A549 (cell line): ENCODE measurements around the gene LMF2. TPM values are rescaled to one million over a fixed set of nuclear protein-coding genes. Genes with fewer than 3 reads are reported as not detected.

Source experiments
- REST ChIP-seq: fragments of 200-600 bp; sonication (generic); IDR thresholded peaks from 2 replicates; pipeline ENCODE4 v1.6.1; 2016; ENCODE audit warnings: antibody characterized with exemption, mild to moderate bottlenecking, moderate library complexity
- polyA plus RNA-seq, 4 experiments: library from polyadenylated mRNA; depleted of rRNA in 3 of 4; stranded (reverse); fragments of >200 nt; fragmentation: RNase III in 1 of 4; extraction: RNeasy Plus Mini Kit Qiagen cat#74134 plus additional on column Dnase treatment in 1 of 4; gene quantifications; 2 replicates in 3 of 4; 3 replicates in 1 of 4; pipeline ENCODE4 v1.2.3, GENCODE V29; 2011 to 2017

The LMF2 gene
- polyA plus RNA-seq, 2 of the 4 experiments (the other 2 are of a cell fraction) = 13.0 to 32.5 TPM

GRCh38 chr22:50454556-50455075, 52.9 kb downstream of the LMF2 start (continued):
- no peak for TF ChIP-seq REST

Other genes with a start within 250 kb of the LMF2 start
- gene MAPK12, start 246.0 kb downstream of the LMF2 start, polyA plus RNA-seq (2011; rRNA removed) = 12.5 and 13.5 TPM in 2 replicates
- gene MAPK12, start 246.0 kb downstream of the LMF2 start, polyA plus RNA-seq (2017; fragmentation: RNase III; extraction: RNeasy Plus Mini Kit Qiagen cat#74134 plus additional on column Dnase treatment) = 24.1 to 26.0 TPM (median 25.8 TPM) in 3 replicates
- gene MAPK11, start 237.3 kb downstream of the LMF2 start, polyA plus RNA-seq (2011; rRNA removed) = 1.6 and 3.0 TPM in 2 replicates
- 5.5 to 7.4 TPM (median 5.7 TPM) in 3 replicates for gene MAPK11, start 237.3 kb downstream of the LMF2 start, polyA plus RNA-seq (2017; fragmentation: RNase III; extraction: RNeasy Plus Mini Kit Qiagen cat#74134 plus additional on column Dnase treatment)
- 24.6 and 32.4 TPM in 2 replicates for gene PLXNB2, start 200.1 kb downstream of the LMF2 start, polyA plus RNA-seq (2011; rRNA removed)
- gene PLXNB2, start 200.1 kb downstream of the LMF2 start, polyA plus RNA-seq (2017; fragmentation: RNase III; extraction: RNeasy Plus Mini Kit Qiagen cat#74134 plus additional on column Dnase treatment) = 64.4 to 67.2 TPM (median 65.0 TPM) in 3 replicates
- gene DENND6B, start 180.7 kb downstream of the LMF2 start, polyA plus RNA-seq (2011; rRNA removed) = 1.6 and 1.7 TPM in 2 replicates
- 1.7 to 2.3 TPM (median 1.9 TPM) in 3 replicates for gene DENND6B, start 180.7 kb downstream of the LMF2 start, polyA plus RNA-seq (2017; fragmentation: RNase III; extraction: RNeasy Plus Mini Kit Qiagen cat#74134 plus additional on column Dnase treatment)
- gene PPP6R2, start 164.4 kb downstream of the LMF2 start, polyA plus RNA-seq (2011; rRNA removed) = 9.5 and 9.6 TPM in 2 replicates
- gene PPP6R2, start 164.4 kb downstream of the LMF2 start, polyA plus RNA-seq (2017; fragmentation: RNase III; extraction: RNeasy Plus Mini Kit Qiagen cat#74134 plus additional on column Dnase treatment) = 13.2 to 15.1 TPM (median 14.7 TPM) in 3 replicates
- 9.6 and 12.7 TPM in 2 replicates for gene SBF1, start 32.7 kb downstream of the LMF2 start, polyA plus RNA-seq (2011; rRNA removed)
- 19.5 to 23.0 TPM (median 20.9 TPM) in 3 replicates for gene SBF1, start 32.7 kb downstream of the LMF2 start, polyA plus RNA-seq (2017; fragmentation: RNase III; extraction: RNeasy Plus Mini Kit Qiagen cat#74134 plus additional on column Dnase treatment)
- 0.99 and 1.1 TPM in 2 replicates for gene ADM2, start 26.2 kb downstream of the LMF2 start, polyA plus RNA-seq (2011; rRNA removed)
- 0.46 to 0.62 TPM (median 0.50 TPM) in 3 replicates for gene ADM2, start 26.2 kb downstream of the LMF2 start, polyA plus RNA-seq (2017; fragmentation: RNase III; extraction: RNeasy Plus Mini Kit Qiagen cat#74134 plus additional on column Dnase treatment)
- gene MIOX, start 20.8 kb downstream of the LMF2 start, polyA plus RNA-seq (2011; rRNA removed) = 0.08 and 0.20 TPM in 2 replicates
- not detected in 3 replicates for gene MIOX, start 20.8 kb downstream of the LMF2 start, polyA plus RNA-seq (2017; fragmentation: RNase III; extraction: RNeasy Plus Mini Kit Qiagen cat#74134 plus additional on column Dnase treatment)
- gene NCAPH2, start 522 bp upstream of the LMF2 start, polyA plus RNA-seq (2011; rRNA removed) = 13.9 and 14.3 TPM in 2 replicates
- gene NCAPH2, start 522 bp upstream of the LMF2 start, polyA plus RNA-seq (2017; fragmentation: RNase III; extraction: RNeasy Plus Mini Kit Qiagen cat#74134 plus additional on column Dnase treatment) = 27.7 to 29.4 TPM (median 29.1 TPM) in 3 replicates
- 0.37 and 1.9 TPM in 2 replicates for gene SCO2, start 17.9 kb upstream of the LMF2 start, polyA plus RNA-seq (2011; rRNA removed)
- gene SCO2, start 17.9 kb upstream of the LMF2 start, polyA plus RNA-seq (2017; fragmentation: RNase III; extraction: RNeasy Plus Mini Kit Qiagen cat#74134 plus additional on column Dnase treatment) = 1.7 to 2.6 TPM (median 2.3 TPM) in 3 replicates
- gene TYMP, start 22.3 kb upstream of the LMF2 start, polyA plus RNA-seq (2011; rRNA removed) = 4.8 and 5.9 TPM in 2 replicates
- gene TYMP, start 22.3 kb upstream of the LMF2 start, polyA plus RNA-seq (2017; fragmentation: RNase III; extraction: RNeasy Plus Mini Kit Qiagen cat#74134 plus additional on column Dnase treatment) = 9.0 to 11.0 TPM (median 10.6 TPM) in 3 replicates
- 0.09 and 0.15 TPM in 2 replicates for gene KLHDC7B, start 38.2 kb upstream of the LMF2 start, polyA plus RNA-seq (2011; rRNA removed)
- not detected in 3 replicates for gene KLHDC7B, start 38.2 kb upstream of the LMF2 start, polyA plus RNA-seq (2017; fragmentation: RNase III; extraction: RNeasy Plus Mini Kit Qiagen cat#74134 plus additional on column Dnase treatment)
- gene SYCE3, start 55.2 kb upstream of the LMF2 start, polyA plus RNA-seq (2011; rRNA removed) = 0.30 and 0.59 TPM in 2 replicates
- gene SYCE3, start 55.2 kb upstream of the LMF2 start, polyA plus RNA-seq (2017; fragmentation: RNase III; extraction: RNeasy Plus Mini Kit Qiagen cat#74134 plus additional on column Dnase treatment) = 0.29 to 0.45 TPM in 2 of 3 replicates, not detected in the other
- gene CPT1B, start 70.7 kb upstream of the LMF2 start, polyA plus RNA-seq (2011; rRNA removed) = 12.1 and 16.5 TPM in 2 replicates
- 21.1 to 27.5 TPM (median 26.5 TPM) in 3 replicates for gene CPT1B, start 70.7 kb upstream of the LMF2 start, polyA plus RNA-seq (2017; fragmentation: RNase III; extraction: RNeasy Plus Mini Kit Qiagen cat#74134 plus additional on column Dnase treatment)
- 16.4 and 22.7 TPM in 2 replicates for gene CHKB, start 75.1 kb upstream of the LMF2 start, polyA plus RNA-seq (2011; rRNA removed)
- gene CHKB, start 75.1 kb upstream of the LMF2 start, polyA plus RNA-seq (2017; fragmentation: RNase III; extraction: RNeasy Plus Mini Kit Qiagen cat#74134 plus additional on column Dnase treatment) = 21.0 to 26.1 TPM (median 25.8 TPM) in 3 replicates
- 0.75 and 0.76 TPM in 2 replicates for gene MAPK8IP2, start 93.1 kb upstream of the LMF2 start, polyA plus RNA-seq (2011; rRNA removed)
- 2.2 to 3.0 TPM (median 2.8 TPM) in 3 replicates for gene MAPK8IP2, start 93.1 kb upstream of the LMF2 start, polyA plus RNA-seq (2017; fragmentation: RNase III; extraction: RNeasy Plus Mini Kit Qiagen cat#74134 plus additional on column Dnase treatment)
- gene ARSA, start 120.5 kb upstream of the LMF2 start, polyA plus RNA-seq (2011; rRNA removed) = 7.7 and 9.1 TPM in 2 replicates
- 15.9 to 22.5 TPM (median 19.5 TPM) in 3 replicates for gene ARSA, start 120.5 kb upstream of the LMF2 start, polyA plus RNA-seq (2017; fragmentation: RNase III; extraction: RNeasy Plus Mini Kit Qiagen cat#74134 plus additional on column Dnase treatment)
- 0.52 and 0.53 TPM in 2 replicates for gene SHANK3, start 165.1 kb upstream of the LMF2 start, polyA plus RNA-seq (2011; rRNA removed)
- gene SHANK3, start 165.1 kb upstream of the LMF2 start, polyA plus RNA-seq (2017; fragmentation: RNase III; extraction: RNeasy Plus Mini Kit Qiagen cat#74134 plus additional on column Dnase treatment) = 2.1 to 2.4 TPM (median 2.3 TPM) in 3 replicates
- not detected in 2 replicates for gene ACR, start 230.5 kb upstream of the LMF2 start, polyA plus RNA-seq (2011; rRNA removed)
- 0.11 TPM in 1 of 3 replicates, not detected in the others for gene ACR, start 230.5 kb upstream of the LMF2 start, polyA plus RNA-seq (2017; fragmentation: RNase III; extraction: RNeasy Plus Mini Kit Qiagen cat#74134 plus additional on column Dnase treatment)